ACHN (cell line): ENCODE measurements around the gene TAOK3.

ENCODE experiments used
- DNase-seq: peaks from one replicate; pipeline ENCODE4 v3.0.0-alpha.2; 2015
- in situ Hi-C: cut with HindIII; loops from 2 replicates; pipeline ENCODE4 v1.10.0; 2017; ENCODE audit warnings: low sequenced_read_pairs, low pct_ligation_motif_present, low pct_unique_long_range_greater_than_20kb

Gene TAOK3

GRCh38 chr12:118350908-118351559, 21.7 kb downstream of the TAOK3 start:
- DNase-seq = no peak
- in situ Hi-C loops = no loop called here

- in situ Hi-C loops = no loop called here
- DNase-seq = no peak
Observed at GRCh38 chr12:118347916-118348315, 24.8 kb downstream of the TAOK3 start.

- no peak for DNase-seq
- in situ Hi-C loops = no loop called here
Observed at GRCh38 chr12:118346895-118347294, 25.8 kb downstream of the TAOK3 start.

- in situ Hi-C loops = no loop called here
- DNase-seq = no peak
Observed at GRCh38 chr12:118345355-118345754, 27.4 kb downstream of the TAOK3 start.

- DNase-seq = no peak
- in situ Hi-C loops = no loop called here
Observed at GRCh38 chr12:118344829-118345228, 27.9 kb downstream of the TAOK3 start.

- no peak for DNase-seq
- in situ Hi-C loops = no loop called here
Observed at GRCh38 chr12:118342090-118342489, 30.6 kb downstream of the TAOK3 start.

GRCh38 chr12:118337194-118337838, 35.4 kb downstream of the TAOK3 start:
- DNase-seq = no peak
- in situ Hi-C loops = no loop called here

GRCh38 chr12:118336123-118336522, 36.6 kb downstream of the TAOK3 start:
- DNase-seq = no peak
- in situ Hi-C loops = no loop called here

GRCh38 chr12:118334939-118335567, 37.7 kb downstream of the TAOK3 start:
- no peak for DNase-seq
- in situ Hi-C loops = no loop called here

GRCh38 chr12:118334241-118334640, 38.5 kb downstream of the TAOK3 start:
- in situ Hi-C loops = no loop called here
- DNase-seq = no peak

- no peak for DNase-seq
- in situ Hi-C loops = no loop called here
Observed at GRCh38 chr12:118332511-118332910, 40.2 kb downstream of the TAOK3 start.

GRCh38 chr12:118330421-118331018, 42.2 kb downstream of the TAOK3 start:
- in situ Hi-C loops = no loop called here
- DNase-seq = no peak

GRCh38 chr12:118328486-118329330, 44.0 kb downstream of the TAOK3 start:
- DNase-seq = no peak
- in situ Hi-C loops = no loop called here

GRCh38 chr12:118327391-118327790, 45.3 kb downstream of the TAOK3 start:
- no peak for DNase-seq
- in situ Hi-C loops = no loop called here

- in situ Hi-C loops = no loop called here
- DNase-seq = no peak
Observed at GRCh38 chr12:118326991-118327390, 45.7 kb downstream of the TAOK3 start.

GRCh38 chr12:118325081-118325480, 47.6 kb downstream of the TAOK3 start:
- in situ Hi-C loops = no loop called here
- no peak for DNase-seq

GRCh38 chr12:118319627-118320026, 53.1 kb downstream of the TAOK3 start:
- in situ Hi-C loops = no loop called here
- DNase-seq = no peak

GRCh38 chr12:118318744-118319143, 54.0 kb downstream of the TAOK3 start:
- in situ Hi-C loops = no loop called here

GRCh38 chr12:118317729-118318128, 55.0 kb downstream of the TAOK3 start:
- no peak for DNase-seq

More at GRCh38 chr12:118318744-118319143, 54.0 kb downstream of the TAOK3 start:
- DNase-seq = no peak

More at GRCh38 chr12:118317729-118318128, 55.0 kb downstream of the TAOK3 start:
- in situ Hi-C loops = no loop called here
